Astrocyte of the hippocampus (primary cell): ENCODE data around the gene HELQ.
"Not testable (repeated sequence)": the region's sequence is repeated elsewhere in the genome, so short reads cannot be mapped to it uniquely, and the experiment has no call there.

Source experiments
- DNase-seq: peaks from one replicate; pipeline ENCODE4 v3.0.0; 2011; ENCODE audit warnings: low read depth, low spot score

The HELQ gene

DNA sequence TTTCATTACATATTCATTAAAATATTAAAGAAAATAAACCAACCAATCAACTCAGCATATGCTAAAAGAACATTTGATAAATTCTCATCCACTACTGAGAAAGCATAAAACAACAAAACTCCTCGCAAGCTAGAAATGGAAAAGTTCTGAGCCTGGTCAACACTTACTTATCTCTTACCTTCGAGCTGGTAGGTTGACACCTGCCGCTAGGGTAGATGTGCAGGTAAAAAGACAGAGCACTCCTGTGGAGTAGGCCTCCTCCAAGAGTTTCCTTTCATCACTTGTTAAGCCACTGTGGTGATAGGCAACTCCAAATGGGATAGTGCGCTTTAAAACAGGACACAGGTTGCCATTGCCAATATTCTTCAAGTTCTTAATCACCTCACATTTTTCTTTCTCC, 18.9 kb downstream of the HELQ start:
- DNase-seq: no peak

DNA sequence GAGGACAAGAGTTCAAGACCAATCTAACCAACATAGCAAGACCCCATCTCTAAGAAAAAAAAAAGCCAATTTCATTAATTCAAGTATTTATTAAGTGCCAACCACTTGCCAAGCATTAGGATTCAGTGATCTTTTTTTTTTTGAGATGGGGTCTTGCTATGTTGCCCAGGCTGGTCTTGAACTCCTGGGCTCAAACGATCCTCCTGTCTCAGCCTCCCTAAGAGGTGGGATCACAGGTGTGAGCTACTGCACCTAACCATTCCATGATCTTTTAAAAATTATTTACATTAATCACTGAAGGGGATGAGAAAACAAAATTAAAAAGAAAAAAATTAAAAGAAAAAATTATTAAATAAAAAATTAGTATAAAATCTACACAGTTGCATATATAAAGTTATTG, 24.4 kb downstream of the HELQ start:
- DNase-seq: no peak

DNA sequence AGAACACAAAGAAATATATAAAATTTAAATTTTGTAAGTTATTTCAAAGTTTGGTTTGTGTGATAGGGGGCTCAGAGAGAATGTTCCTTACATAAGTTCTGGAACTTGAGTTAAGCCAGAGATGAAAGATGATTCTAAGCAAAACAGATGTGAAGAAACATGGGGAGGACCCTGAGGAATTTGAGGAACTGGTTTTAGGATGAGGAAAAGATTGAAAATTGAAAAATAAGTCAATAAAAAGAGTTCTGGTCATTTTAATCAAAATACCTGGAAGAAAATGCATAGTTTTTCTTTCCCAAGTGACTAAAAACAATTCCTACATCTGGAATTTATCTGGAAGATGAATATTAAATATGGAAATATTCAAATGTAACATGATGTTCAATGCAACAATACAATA, 37.4 kb downstream of the HELQ start:
- no peak for DNase-seq

DNA sequence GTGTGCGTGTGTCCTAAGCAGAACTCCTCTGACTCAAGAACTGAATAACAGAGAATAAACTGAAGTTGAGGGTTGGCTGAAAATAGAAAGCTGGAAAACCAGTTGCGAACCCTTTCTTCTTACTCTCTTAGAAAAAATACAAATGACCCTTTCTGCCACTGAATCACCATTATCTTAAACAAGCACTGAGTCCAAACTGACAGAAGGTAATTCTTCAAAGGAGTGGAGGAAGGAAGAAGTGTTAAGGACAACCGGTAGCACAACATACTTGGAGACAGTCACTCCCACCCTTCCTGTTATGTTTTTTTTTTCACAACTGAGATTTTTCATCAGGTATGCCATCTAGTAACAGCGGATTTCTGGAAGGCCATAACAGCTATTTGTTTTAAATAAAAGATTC, 38.1 kb downstream of the HELQ start:
- DNase-seq: no peak

DNA sequence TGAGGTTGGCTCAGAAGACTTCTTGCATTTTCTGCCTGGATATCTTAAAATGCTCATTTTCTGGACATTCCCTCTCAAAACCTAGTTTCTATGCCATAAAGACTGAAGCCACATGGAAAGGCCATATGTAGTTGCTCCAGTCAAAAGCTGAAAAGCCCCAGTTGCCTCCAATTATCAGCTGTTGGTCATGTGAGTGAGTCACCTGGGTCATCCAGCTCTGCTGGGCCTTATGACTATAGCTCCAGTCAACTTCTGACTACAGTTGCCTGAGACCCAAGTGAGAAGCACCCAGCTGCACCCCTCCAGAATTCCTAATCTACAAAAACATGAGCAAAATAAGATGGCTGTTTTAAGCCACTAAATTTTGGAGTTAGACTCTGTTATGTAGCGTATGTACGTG, 41.9 kb downstream of the HELQ start:
- DNase-seq: no peak

DNA sequence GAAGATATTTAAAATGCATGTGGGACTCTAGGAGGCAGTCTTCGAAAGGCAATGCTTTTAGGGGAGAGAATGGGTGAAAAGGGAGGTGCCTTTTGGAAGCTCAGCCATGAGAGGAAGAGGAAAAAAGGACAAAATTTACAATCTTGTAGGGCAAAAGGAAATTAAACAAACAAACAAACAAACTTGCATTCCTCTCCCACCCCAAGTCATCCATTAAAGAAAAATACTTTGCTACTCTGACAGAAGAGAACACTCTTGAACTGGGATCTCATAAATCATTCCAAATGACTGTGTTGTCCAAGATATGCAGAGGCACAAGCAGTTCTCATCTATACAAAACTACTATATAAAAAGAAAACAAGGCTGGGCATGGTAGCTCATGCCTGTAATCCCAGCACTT, 46.7 kb downstream of the HELQ start:
- DNase-seq: no peak

DNA sequence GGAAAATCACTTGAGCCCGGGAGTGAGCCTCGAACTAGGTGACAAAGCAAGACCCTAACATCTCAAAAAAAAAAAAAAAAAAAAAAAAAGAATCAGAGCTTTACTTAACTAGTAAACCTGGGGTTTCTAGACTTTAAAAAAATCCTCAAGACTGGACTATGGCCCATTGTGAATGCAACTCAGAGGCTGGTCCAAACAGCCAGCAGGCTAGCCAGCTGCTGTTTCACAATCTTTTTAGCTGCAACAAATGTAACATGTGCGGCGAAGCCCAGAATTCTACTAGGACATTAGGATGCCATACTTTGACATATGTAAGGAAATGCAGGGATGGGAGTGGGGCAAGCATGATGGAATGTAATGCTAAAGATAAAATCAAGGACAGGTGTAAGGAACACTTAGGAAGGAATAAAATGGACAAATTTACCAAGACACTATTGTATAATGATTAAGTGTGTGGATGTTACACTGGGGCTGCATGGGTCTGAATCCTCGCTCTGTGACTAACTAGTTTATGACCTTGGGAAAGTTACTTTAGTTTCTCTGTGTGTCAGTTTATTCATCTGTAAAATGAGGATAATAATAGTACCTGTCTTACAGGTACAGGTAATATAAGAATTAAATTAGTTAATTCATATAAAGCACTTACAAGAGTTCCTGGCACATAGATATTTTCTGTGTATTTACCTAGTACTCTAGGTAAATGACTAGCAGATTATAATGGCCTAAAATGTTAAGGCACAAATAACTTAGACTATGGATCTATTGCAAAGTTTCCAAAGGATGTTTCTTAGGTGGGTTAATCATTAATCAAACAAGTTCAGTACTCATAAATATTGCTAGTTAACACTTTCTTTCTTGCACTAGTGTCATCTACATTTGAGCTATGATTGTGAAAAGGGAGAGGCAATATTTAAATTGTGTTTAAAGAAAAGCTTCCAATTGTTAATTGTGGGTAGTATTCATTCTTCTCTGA, 49.5 kb downstream of the HELQ start:
- DNase-seq: no peak

DNA sequence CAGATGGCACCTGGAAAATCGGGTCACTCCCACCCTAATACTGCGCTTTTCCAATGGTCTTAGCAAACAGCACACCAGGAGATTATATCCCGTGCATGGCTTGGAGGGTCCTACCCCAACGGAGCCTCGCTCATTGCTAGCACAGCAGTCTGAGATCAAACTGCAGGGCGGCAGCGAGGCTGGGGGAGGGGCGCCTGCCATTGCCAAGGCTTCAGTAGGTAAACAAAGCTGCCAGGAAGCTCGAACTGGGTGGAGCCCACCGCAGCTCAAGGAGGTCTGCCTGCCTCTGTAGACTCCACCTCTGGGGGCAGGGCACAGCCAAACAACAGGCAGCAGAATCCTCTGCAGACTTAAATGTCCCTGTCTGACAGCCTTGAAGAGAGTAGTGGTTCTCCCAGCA, 57.5 kb downstream of the HELQ start:
- DNase-seq: not testable (repeated sequence)

DNA sequence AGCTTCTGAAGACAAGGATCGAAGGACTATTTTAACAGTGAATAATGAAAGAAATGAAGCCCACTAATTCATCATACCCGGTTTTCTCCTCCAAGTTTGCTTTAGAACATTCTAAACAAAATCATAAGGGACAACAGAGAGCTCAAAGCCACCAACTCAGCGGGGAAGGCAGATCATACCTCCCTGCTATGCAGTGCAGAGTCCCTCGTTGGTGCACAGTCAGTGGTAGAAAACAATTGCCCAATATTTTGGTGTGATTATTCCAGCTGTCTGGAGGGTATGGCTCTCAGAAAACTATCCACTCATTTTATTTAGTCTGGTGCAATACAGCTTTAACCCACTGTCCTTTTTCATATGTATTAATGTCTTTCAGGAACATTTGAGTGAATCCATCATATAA, 61.7 kb downstream of the HELQ start:
- DNase-seq: no peak

DNA sequence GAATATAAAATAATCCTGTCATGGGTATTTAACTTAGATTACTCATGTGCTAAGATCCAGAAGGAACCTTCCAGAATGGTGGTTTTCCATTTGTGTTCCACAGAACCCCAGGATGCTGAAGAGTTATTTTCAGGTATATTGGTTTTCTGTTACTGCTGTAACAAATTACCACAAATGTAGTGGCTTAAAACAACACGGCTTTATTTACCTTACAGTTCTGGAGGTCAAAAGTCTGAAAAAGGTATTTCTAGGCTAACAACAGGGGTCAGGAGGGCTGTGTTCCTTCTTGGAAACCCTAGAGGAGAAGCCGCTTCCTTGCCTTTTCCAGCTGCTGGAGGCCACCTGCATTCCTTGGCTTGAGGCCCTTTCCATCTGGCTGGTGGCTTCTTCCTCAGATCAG, 63.1 kb downstream of the HELQ start:
- DNase-seq: no peak

DNA sequence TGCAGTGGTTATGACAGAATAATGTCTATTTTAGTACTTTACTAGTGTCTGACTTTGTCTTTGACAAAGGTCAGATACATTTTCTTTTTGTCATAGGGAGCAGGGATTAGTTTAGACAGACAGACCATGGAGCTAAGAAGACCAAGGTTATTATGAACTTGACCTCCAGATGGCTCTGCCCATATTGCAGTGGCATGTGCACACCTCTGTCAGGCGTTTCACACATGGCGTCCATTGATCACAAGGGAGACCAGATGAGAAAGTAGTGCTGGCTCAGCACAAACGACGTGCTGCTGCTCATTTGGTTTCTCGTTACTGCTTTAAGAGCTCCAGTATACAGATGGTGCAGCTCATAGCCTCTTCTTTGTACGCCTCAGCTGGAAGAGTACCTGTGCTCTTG, 64.7 kb downstream of the HELQ start:
- no peak for DNase-seq

DNA sequence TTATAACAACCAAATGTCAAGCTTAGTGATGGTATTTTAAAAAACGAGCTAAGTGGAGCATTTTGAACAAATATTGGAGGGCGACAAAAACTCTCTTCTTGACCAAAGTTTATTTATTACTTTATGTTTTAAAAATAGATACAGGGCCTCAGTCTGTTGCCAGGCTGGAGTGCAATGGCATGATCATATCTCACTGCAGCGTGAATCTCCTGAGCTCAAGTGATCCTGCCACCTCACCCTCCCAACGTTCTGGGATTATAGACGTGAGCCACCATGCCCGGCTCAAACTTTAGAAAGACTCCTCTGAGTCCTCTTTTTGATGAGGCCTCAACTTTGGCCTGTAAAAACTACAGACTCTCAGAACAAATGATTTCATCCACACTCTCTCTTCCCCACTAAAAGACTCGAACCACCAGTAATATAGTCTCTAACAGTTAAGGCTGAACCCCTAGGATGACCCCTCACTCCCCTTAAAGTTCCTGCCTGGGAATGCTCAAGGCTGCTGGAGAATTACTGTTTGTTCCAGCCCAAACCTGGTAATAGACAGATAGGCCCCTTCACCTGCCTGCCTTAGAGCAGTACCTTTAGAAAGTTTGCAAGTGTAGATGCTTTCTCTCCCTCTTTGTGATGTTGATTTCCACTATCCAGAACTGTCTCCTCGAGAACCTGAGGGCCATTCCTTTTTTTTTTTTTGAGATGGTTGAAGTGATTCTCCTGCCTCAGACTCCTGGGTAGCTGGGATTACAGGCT, 65.7 kb downstream of the HELQ start:
- DNase-seq: no peak

DNA sequence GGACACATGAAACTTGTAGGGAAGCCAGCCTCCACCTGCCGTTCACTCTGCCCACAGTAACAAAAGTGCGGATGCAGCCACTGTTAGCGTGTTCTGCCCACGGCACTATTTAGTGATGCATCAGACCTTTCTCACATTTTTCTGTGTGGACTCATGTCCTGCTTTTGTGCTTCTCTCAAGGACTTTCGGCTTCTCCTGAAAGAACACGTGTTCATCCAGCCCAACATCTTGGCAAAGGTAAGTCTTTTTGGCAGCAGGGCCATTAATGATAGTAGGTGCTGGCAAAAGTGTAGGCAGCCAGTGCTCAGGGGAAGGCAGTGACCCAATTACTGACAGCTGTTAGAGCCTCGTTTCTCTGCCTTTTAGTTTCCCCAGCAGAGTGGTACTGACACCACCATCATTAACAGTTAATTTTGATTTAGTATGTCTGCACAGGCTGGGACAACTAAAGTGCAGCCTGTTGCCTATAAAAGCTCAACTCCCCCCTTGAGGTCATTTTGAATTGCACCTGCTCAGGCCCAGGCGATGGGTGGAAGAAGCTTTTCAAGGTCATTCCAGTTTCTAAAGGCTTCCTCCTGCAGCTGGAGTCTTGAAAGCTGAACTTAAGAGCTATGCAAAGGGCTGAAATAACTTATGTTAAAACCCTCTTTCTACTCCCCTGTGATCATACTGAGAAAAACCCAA, 66.4 kb downstream of the HELQ start:
- DNase-seq: no peak

DNA sequence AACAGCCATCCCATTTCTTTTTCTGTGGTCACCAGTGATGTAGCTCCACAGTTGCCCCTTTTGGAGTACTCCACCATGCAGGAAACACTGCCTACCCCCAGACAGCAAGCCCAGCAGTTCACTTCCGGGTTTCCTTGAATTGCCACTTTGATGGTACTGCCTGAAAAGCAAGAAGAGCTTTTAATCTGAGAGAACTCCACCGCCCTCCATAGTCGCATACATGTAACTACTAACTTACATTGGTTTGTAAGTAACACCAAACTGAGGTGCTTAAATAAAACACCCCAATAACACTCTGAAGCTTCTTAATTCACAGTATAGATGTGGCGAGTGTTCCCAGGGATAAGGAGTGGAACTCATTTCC, 67.3 kb downstream of the HELQ start:
- DNase-seq: no peak

DNA sequence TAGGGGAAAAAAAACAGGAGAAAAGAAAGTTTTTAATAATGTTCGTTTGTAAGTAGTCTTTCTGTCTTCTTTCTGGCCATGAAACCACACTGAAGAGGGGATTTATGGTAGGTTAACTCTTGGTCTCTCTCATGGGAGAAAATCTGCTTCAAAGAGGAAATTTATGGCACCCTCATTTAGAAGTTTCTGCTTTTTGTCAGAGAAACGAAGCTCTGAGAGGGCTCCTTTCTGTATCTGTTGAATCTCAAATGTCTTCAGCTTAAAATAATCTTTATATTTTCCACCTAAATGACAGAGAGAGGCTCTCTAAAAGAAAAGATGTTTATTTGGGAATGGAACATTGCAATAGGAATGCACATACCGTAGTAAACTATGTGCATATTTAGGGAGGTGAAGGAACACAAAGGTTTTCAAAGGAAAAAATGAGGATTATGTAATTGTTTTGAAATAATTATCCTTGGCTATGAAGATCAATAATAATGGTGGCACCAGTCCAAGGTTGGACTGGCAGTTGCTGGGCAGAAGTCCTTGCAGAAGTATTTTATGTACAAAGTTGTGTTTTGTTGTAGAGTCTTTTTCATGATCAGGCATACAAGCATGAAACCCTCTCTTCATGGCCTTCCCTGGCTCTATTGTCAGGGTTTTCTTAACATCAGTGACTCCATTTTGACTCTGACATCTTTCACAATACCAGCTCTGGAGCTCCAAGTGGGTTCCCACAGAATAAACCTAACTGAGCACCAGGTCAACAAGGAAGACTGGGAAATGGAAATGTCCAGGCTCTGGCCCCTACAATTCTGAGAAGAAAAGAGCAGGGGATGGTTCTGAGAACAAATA, 67.9 kb downstream of the HELQ start:
- no peak for DNase-seq

DNA sequence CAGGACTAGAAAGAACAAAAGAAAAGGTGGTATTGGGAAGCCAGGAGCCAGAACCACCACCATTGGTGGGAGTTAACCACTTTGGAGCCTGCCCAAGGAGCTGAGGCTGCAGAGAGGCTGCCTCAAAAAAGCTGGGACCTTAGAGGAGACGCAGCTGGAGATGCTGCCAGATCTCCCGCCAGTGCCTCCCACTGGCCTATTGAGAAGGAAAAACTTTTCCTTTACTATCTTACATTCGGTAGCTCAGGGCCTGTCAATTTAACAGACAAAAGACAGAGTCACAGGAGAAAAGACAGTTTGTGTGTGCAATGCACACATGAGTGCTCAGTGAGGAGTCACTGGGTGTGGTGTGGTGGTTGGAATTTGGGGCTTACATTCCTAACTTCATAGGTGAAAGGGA, 68.6 kb downstream of the HELQ start:
- DNase-seq: peak; percentile 15

DNA sequence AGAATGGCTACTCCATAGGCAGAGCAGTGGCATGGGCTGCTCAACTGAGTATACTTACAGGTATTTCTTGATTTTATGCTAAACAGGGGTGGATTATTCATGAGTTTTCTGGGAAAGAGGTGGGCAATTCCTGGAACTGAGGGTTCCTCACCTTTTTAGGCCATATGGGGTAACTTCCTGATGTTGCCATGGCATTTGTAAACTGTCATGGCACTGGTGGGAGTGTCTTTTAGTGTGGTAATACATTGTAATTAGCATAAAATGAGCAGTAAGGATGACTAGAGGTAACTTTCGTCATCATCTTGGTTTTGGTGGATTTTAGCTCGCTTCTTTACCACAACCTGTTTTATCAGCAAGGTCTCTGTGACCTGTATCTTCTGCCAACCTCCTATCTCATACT, 72.8 kb downstream of the HELQ start:
- DNase-seq: no peak

DNA sequence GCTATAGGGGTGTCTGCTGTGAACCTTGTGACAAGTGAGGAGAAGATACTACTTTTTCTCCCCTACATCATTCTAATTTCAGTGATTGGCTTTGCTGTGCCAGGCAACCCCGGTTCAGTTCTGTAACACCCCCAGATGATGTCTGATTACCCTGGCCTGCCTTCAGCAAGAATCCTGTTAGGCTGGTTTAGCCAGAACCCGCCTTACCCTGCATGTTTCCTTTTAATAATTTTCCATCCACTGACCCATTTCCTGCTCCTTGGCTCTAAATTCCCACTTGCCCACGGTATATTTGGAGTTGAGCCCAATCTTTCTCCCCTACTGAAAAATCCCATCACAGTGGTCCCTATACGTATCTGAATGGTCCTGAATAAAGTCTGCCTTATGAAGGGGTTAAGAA, 74.5 kb downstream of the HELQ start:
- no peak for DNase-seq

DNA sequence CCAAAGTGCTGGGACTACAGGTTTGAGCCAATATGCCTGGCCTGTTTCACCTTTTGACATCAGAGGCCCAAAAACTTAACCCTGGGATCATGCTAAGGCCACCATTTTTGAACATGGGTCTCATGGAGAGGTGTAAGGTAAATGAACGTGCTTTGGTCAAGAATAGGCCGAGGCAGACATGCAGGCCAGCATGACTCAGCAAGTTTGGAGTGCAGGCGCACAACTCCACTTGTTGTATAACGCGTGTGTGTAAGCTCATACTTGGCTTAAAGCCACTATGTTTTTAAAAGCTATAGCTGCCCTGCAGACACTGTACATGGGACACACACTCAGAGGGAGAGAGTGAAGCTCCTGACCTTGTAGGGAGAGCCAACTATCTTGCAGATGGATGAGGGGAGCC, 77.2 kb downstream of the HELQ start:
- no peak for DNase-seq

DNA sequence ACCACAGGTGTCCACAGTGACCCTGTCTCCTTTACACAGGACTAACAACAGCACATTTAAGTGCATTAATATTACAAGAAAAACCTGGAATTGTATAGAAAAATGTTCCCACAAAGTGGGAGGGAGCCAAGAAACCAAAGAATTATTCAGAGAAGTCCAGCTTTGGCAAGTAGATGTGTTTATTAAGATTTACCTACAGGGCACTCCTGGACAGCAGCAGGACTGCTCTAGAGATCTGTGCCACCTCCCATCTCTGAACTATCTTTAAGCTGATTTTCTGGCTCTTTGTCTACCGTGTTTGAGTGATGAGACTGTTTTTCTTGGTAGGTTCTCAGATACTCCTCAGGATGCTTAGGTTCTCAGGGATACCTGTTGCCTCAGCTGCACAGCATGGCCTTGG, 82.7 kb downstream of the HELQ start:
- DNase-seq: no peak

DNA sequence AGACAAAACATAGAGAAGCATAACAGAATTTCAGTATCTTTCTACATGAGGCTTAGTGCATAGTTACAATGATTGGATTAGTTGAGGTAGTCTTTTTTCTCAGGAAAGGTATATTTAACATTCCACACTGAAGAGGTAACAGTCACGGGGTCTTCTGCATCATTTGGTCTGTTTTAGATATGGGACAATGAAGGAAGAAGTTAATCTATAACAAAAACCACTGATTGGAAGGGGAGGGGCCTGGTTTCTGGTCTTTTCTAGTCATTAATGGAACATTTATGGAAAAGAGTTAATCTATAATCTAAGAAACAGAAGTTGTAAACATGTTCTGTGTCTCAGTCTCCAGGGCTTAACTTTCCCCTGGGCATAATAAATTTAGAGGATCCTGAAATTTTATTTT, 83.7 kb downstream of the HELQ start:
- DNase-seq: no peak

DNA sequence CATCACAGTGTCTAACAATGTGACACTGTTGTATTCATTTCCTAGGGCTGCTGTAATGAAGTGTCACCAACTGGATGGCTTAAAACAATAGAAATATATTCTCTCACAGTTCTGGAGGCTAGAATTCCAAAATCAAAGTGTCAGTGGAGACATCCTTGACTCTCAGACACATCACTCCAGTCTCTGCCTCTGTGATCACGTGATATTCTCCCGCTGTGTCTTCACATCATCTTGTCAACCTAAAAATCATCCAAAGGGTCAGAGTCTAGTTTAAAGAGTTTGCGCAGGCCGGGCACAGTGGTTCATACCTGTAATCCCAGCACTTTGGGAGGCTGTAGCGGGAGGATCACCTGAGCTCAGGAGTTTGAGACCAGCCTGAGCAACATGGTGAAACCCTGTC, 84.4 kb downstream of the HELQ start:
- DNase-seq: no peak
